Heart right ventricle (tissue), 16 donors: Measurements from ENCODE around the gene RBFOX1. TPM values are rescaled to one million over a fixed set of nuclear protein-coding genes. Genes with fewer than 3 reads are reported as not detected.

ENCODE experiments used
- ATAC-seq, 8 donors: fragments of 200-7000 bp; cut with Tn5 transposase; one replicate each; pipeline ENCODE4 v1.9.1; 2020; ENCODE audit warnings: mild to moderate bottlenecking in 8 of 8, moderate library complexity in 8 of 8, moderate number of reproducible peaks in 1 of 8
- DNase-seq, 2 donors: peaks; one replicate each; pipeline ENCODE4 v3.0.0-alpha.2; 2020
- H3K27ac ChIP-seq, 10 donors: fragments of 200-600 bp; sonication (generic) in 2 of 10; one replicate each; pipeline versions ENCODE4 v1.5.0 to v1.8.0; 2020 to 2022; ENCODE audit warnings: mild to moderate bottlenecking in 3 of 10
- H3K27me3 ChIP-seq, 7 donors: fragments of 200-600 bp; one replicate each; pipeline ENCODE4 v1.8.0; 2021 to 2022; ENCODE audit warnings: mild to moderate bottlenecking in 2 of 7
- H3K36me3 ChIP-seq, 9 donors: fragments of 200-600 bp; sonication (generic) in 1 of 9; one replicate each; pipeline versions ENCODE4 v1.5.0 to v1.8.0; 2020 to 2022; ENCODE audit warnings: mild to moderate bottlenecking in 2 of 9
- H3K4me1 ChIP-seq, 9 donors: fragments of 200-600 bp; sonication (generic) in 1 of 9; one replicate each; pipeline versions ENCODE4 v1.5.0 to v1.8.0; 2020 to 2022; ENCODE audit warnings: mild to moderate bottlenecking in 4 of 9
- H3K4me3 ChIP-seq, 10 donors: fragments of 200-600 bp; sonication (generic) in 2 of 10; one replicate each; pipeline versions ENCODE4 v1.5.0 to v1.8.0; 2020 to 2022; ENCODE audit warnings: mild to moderate bottlenecking in 7 of 10, moderate library complexity in 2 of 10
- H3K9me3 ChIP-seq, 11 donors: fragments of 200-600 bp in 10 of 11; sonication (generic) in 2 of 11; one replicate each; pipeline versions ENCODE4 v1.5.0 to v1.8.0; 2013 to 2022; ENCODE audit warnings: mild to moderate bottlenecking in 2 of 11, control low read depth in 1 of 11, moderate library complexity in 1 of 11
- WGBS, 2 donors: extraction: QIAGEN DNeasy Blood & Tissue Kit; methylation state at CpG; one replicate each; pipeline ENCODE4 v1.1.7; 2013; ENCODE audit warnings: inconsistent platforms in 1 of 2; 5-methylcytosine and 5-hydroxymethylcytosine counted together
- intact Hi-C, 10 donors: fragments of 100-400 bp; cut with DNase I; formaldehyde crosslinking; loops; one replicate each; pipeline versions ENCODE4 v1.11.1 to v1.14.2; 2022
- polyA plus RNA-seq, 2 donors: library from polyadenylated mRNA; stranded (reverse); fragments of 200-250 nt; gene quantifications; one replicate each; pipeline ENCODE4 v1.2.3, GENCODE V29; 2013
- total RNA-seq, 10 donors: library from RNA; stranded (reverse); fragmentation: NEBNext Ultra II Directional in 3 of 10; extraction: Animal tissue kit (Norgen Biotek cat#: 25700) in 3 of 10; gene quantifications; one replicate each; pipeline versions ENCODE4 v1.2.1 to v1.2.4, GENCODE V29; 2021 to 2023
- TF ChIP-seq, protein P1 (sequence below), 9 donors: fragments of 200-600 bp; sonication (generic) in 2 of 9; IDR thresholded peaks; one replicate each; pipeline versions ENCODE4 v1.5.0 to v1.8.0; 2021 to 2022; ENCODE audit warnings: antibody characterized with exemption in 9 of 9, mild to moderate bottlenecking in 5 of 9, moderate library complexity in 1 of 9
- donor health status: Arrhythmogenic right ventricular cardiomyopathy.
- donor health status: ischemic (EF 13 %, LVEDD 7.1; RV severe dilation, severe dysfunction).
- donor health status: healthy with polysubstance abuse.
- donor health status: DM: no; HTN: yes; CAD: no.
- donor health status: DM: no; HTN: no; CAD: no.
- donor health status: ischemic (EF 25% LVEDD 6.9; RV normal size, moderate dysfunction).
- donor health status: ischemic (EF 25% LVEDD 5.7; RV mildly dilated, moderate dysfunction).
- donor health status: healthy.
- donor health status: DM: yes; HTN: yes; CAD: no.
- donor health status: Ischemic cardiomyopathy.
- donor health status: ischemic (EF 35%, LVEDD 5.7; RV mildly dilated, moderate dysfunction).
- donor health status: nonischemic (EF 11% LVEDD 7.7; RV severe dilation, severe dysfunction).
- donor health status: DM: yes; HTN: yes; CAD: no.
- donor health status: PGD.
- donor health status: ischemic (EF 29% LVEDD 5.4; RV normal size, mild dysfunction).
- donor health status: nonischemic (EF 23%, LVEDD 6.1; RV moderate dilation, normal function).

Gene RBFOX1
- total and polyA plus RNA-seq, 12 donors, result 11.1 to 82.9 (median 53.4) TPM

DNA sequence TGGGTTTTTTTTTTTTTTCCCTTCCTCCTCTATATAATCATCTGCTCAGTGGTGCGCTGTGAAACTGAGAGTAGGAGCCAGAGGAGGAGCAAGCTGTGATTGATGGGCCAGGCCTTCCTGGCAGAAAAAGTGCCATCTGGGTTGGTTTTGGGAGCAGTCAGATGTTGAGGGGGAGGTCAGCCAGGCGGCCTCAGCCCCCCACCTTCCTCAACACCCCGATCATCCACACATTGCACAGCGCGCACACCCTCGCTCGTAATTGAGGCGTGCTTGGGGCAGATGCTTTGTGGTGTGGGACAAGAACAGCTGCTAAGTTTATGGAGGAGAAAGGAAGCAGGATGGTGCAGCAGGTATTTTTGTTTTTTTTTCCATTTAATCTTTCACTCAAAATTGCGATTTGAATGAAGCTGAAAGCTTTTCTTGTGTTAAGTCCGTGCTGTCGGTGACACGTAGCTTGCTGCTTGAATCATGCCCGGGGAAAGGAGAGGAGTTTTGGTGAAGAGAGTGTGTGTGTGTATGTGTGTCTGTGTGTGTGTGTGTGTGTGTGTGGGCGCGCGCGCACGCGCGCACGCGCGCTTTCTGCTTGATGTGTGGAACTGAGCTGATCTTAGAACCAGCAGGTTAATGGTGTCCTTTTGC, 177.4 kb downstream of the RBFOX1 start:
- TF ChIP-seq, protein P1, sequence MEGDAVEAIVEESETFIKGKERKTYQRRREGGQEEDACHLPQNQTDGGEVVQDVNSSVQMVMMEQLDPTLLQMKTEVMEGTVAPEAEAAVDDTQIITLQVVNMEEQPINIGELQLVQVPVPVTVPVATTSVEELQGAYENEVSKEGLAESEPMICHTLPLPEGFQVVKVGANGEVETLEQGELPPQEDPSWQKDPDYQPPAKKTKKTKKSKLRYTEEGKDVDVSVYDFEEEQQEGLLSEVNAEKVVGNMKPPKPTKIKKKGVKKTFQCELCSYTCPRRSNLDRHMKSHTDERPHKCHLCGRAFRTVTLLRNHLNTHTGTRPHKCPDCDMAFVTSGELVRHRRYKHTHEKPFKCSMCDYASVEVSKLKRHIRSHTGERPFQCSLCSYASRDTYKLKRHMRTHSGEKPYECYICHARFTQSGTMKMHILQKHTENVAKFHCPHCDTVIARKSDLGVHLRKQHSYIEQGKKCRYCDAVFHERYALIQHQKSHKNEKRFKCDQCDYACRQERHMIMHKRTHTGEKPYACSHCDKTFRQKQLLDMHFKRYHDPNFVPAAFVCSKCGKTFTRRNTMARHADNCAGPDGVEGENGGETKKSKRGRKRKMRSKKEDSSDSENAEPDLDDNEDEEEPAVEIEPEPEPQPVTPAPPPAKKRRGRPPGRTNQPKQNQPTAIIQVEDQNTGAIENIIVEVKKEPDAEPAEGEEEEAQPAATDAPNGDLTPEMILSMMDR (IDR thresholded peaks at IDR 0.05), result no peak

DNA sequence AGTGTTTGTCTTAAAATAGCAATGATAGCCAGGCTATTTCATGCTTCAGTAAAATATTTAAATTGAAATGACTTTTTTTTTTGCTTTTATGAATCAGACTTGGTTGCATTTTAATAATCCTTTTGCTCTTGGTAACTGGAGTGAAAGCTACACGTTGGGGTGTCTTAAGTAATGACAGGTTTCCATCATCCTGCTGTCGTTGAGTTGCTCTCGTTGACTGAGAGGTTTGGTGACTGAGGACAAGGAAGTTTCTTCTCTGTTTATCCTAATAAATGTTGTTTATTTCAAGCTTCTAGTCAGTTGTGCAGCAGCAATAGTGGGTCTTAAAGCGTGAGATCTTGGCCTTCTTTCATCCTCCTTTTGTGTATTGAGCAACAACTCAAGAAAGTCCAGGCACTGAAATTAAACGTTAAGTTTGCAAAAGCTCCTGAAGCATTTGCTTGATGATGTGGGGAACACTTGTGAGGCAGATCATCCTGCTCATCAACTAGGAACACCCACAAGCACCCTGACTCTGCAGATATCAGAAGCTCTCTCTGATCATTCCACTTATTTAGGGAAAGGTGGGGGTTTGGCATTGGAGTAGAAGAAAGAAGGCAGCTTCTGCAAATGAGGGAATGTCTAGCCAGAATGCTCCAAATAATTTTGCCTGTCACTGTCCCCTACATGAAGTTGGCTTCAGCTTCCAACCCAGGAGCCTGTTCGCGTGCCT, 179.1 kb downstream of the RBFOX1 start:
- H3K27ac ChIP-seq, result no peak overlapping the region
- no peak for ATAC-seq
- H3K9me3 ChIP-seq, result peaks cover 0 to 7% (median 0%) of the 10 kb centered on the region in 11 donors
- H3K36me3 ChIP-seq, result no peaks in the 10 kb centered on the region
- no peak for DNase-seq
- H3K27me3 ChIP-seq, result no peaks in the 10 kb centered on the region
- WGBS, 2 donors, result 68 to 73% methylated on average over 7 of the region's 7 CpGs
- TF ChIP-seq, protein P1 (IDR thresholded peaks at IDR 0.05), result no peak
- H3K4me3 ChIP-seq, result no peak overlapping the region
- intact Hi-C loops, result no loop called here
- H3K4me1 ChIP-seq, result peaks cover 0 to 11% (median 4%) of the 10 kb centered on the region in 9 donors

More for the DNA sequence above, 177.4 kb downstream of the RBFOX1 start:
- no peak for DNase-seq
- Histone ChIP-seq H3K27ac (no peak overlapping the region), H3K36me3 (no peaks in the 10 kb centered on the region), H3K4me3 (no peak overlapping the region), H3K4me1 (peaks cover 0 to 11% (median 4%) of the 10 kb centered on the region in 9 donors), H3K9me3 (peaks cover 0 to 7% (median 0%) of the 10 kb centered on the region in 11 donors), H3K27me3 (no peaks in the 10 kb centered on the region)
- 75 to 88% methylated on average over 23 of the region's 23 CpGs for WGBS, 2 donors
- intact Hi-C loops, result no loop called here
- ATAC-seq, result no peak

DNA sequence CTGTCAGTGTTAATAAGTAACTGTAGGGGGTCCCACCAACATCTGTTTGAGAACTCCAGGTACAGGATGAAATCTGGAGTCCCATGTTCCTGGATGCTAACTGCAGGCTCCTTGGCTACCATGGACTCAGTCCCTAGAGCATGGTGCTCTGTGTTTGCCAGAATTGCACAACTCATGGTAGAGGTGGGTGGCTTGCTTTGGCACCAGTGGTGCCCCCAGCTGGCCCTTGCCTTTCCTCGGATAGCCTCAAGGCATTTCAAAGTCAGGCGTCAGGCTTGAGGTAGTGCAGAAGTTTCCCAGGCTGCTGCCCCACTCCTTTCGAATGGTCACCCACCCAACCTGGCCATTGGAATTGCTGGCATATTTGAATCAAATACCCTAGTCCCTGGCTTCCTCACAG, 179.9 kb downstream of the RBFOX1 start:
- Histone ChIP-seq H3K36me3 (no peaks in the 10 kb centered on the region), H3K27ac (no peak overlapping the region), H3K4me1 (peaks cover 0 to 11% (median 4%) of the 10 kb centered on the region in 9 donors), H3K4me3 (no peak overlapping the region), H3K9me3 (peaks cover 0 to 7% (median 0%) of the 10 kb centered on the region in 11 donors), H3K27me3 (no peaks in the 10 kb centered on the region)
- no peak for ATAC-seq
- TF ChIP-seq, protein P1 (IDR thresholded peaks at IDR 0.05), result no peak
- intact Hi-C loops, result no loop called here
- WGBS, 2 donors, result 61 to 62% methylated on average over 3 of the region's 3 CpGs
- no peak for DNase-seq

DNA sequence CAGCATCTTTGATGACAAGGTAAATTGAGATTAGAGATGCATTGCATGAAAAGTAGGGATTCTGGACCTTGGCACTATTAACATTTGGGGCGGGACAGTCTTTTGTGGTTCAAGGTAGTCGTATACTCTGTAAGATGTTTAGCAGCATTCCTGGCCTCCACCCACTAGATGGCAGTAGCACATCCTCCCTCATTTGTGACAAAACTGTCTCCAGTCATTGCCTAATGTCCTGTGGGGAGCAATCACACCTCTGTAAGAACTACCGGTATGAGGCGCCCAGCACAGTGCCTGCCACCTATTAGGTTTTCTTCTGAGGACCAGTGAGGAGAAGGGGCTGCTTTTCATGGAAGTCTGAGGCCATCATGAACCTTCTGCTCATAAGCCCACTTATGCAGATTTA, 180.8 kb downstream of the RBFOX1 start:
- Histone ChIP-seq H3K36me3 (no peaks in the 10 kb centered on the region), H3K4me1 (peaks cover 0 to 11% (median 4%) of the 10 kb centered on the region in 9 donors), H3K27ac (no peak overlapping the region), H3K27me3 (no peaks in the 10 kb centered on the region), H3K9me3 (peaks cover 0 to 7% (median 0%) of the 10 kb centered on the region in 11 donors), H3K4me3 (no peak overlapping the region)
- intact Hi-C loops, result no loop called here
- DNase-seq (no peak), ATAC-seq (no peak)
- 81 to 84% methylated on average over 4 of the region's 4 CpGs for WGBS, 2 donors
- TF ChIP-seq, protein P1 (IDR thresholded peaks at IDR 0.05), result peak in 3 of 9 donors; percentile 10 to 30 (median 18)
